C4-2B (cell line): ENCODE results near the gene NTRK3.
A peak's percentile ranks its signal among the peaks of the same experiment; 100 is the strongest.
"Not testable (repeated sequence)": the region's sequence is repeated elsewhere in the genome, so short reads cannot be mapped to it uniquely, and the experiment has no call there.

ENCODE experiments used
- H3K27ac ChIP-seq: fragments of 450-650 bp; 2 replicates; pipeline ENCODE4 v1.5.1; 2017
- CTCF ChIP-seq: fragments of 450-650 bp; conservative IDR thresholded peaks from 2 replicates; pipeline ENCODE4 v1.5.1; 2017; ENCODE audit warnings: mild to moderate bottlenecking
- ZFX ChIP-seq: fragments of 450-650 bp; IDR thresholded peaks from 2 replicates; pipeline ENCODE4 v1.6.1; 2017

NTRK3 gene

DNA sequence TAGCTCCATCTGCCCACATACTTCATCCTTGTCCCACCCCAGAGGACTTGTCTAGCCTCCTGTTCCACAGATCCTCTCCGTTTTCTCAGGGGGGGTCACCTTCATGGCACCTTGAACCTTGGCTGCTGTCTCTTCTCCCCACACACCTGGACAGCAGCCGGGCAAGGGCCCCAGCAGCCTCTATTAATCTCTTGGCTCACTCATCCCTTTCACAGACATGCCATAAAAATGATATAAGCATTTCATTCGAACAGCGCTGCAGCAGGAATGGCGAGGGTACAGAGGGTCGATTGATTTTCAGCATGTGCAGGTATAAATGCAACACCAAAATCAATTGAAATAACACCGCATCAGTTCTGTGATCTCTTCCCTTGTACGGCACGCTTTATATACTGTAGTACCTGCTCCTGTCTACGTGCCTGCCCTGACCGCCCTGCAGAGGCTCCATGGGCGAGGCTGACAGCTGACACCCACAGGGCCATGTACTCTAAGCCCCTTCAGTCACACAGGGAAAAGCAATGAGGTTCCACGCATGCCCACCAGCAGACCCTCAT lies 209.9 kb downstream of the NTRK3 start:
- H3K27ac ChIP-seq, result no peak overlapping the region
- TF ChIP-seq ZFX (no peak), CTCF (no peak)

GRCh38 chr15:88043396-88043795 lies 213.1 kb downstream of the NTRK3 start:
- TF ChIP-seq CTCF (no peak), ZFX (no peak)

GRCh38 chr15:88042047-88042446 lies 214.5 kb downstream of the NTRK3 start:
- no peak for TF ChIP-seq ZFX
- no peak for TF ChIP-seq CTCF
- peak overlapping the region; percentile 82 for H3K27ac ChIP-seq

More at GRCh38 chr15:88043396-88043795, 213.1 kb downstream of the NTRK3 start:
- H3K27ac ChIP-seq, result peak overlapping the region; percentile 82; the same call in 1 of the 2 replicates

DNA sequence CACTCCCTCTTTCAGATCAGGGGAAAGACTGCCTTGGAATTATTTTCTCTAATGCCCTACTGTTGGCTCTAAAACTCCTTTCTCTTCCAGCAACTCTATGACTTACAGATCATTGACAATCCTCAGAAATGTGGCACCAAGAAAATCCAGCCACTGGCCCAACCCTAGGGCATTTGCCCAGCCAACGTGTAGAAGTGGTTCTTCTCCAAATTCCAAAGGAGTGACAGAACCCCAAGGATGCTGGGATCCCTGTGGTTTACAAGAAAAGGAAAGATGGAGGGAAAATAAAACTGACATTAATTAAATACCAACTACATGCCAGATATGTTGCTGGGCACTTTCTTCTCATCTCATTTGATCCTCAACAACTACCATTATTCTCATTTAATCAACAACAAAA lies 216.0 kb downstream of the NTRK3 start:
- TF ChIP-seq CTCF (no peak), ZFX (no peak)
- peak overlapping the region; percentile 82 for H3K27ac ChIP-seq

DNA sequence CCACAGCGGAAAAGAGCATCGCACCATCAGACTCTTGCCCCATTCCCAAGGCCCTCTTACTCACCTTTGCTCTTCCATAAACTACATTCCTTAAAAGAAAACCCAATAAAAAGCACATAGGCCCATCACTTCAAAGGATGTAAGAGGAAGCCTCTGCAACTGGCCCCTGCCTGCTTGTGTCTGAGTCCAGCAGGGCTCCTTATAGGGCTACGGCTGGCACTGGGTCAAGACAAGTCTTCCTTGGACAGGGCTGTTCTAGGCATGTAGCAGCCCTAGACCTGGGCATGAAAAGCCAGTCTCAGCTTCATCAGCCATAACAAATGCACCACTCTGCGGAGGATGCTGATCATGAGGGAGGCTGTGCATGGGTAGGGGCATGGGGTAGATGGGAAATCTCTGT lies 218.3 kb downstream of the NTRK3 start:
- peak overlapping the region; percentile 13; the same call in 1 of the 2 replicates for H3K27ac ChIP-seq
- TF ChIP-seq ZFX (no peak), CTCF (no peak)

DNA sequence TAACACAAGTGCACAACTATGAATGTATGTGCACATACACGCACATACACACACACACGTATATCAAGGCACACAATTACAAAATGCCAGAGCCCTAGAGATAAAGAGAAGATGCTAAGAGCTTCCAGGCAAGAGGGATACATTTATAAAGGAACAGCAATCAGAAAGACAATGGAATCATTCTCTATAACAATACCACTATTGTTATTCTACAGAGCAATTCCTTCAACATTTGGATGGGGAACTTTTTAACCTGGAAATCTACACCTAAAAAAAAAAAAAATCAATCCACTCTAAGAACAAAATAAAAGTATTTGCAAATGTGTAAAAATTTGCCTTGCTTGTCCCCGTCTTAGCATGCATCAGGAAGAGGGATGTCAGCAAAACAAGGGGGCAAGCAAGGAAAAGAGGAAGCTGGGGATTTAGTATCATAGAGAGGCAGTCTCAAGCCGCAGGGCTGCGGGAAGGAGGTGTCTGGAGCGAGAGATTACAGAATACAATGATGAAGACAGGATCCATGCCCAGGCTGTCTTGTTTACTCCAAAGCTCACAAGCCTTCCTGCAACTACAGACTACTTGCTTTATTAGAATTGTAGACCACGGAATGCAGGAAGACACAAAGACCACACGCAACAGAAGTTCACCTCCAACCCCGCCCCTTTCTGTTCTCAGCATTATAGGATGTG lies 220.2 kb downstream of the NTRK3 start:
- TF ChIP-seq CTCF (no peak), ZFX (no peak)

DNA sequence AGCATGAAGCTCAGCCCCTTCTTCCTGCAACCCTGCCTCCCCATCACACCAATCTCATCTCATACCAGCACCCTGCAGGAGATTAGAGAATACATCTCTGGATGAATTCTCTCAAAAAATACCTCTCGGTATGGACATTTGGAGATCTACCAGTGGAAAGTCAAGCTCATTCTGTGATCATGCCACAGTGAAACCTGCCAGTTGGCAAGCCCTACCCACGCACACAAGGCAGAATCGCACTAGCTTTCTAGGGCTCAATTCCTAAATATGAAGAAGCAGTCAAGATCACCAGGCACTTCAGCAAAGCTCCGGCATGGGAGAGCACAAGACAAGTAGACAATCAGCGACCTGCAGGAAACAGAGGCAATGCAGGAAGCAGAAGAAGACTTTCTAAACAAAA lies 221.2 kb downstream of the NTRK3 start:
- no peak overlapping the region for H3K27ac ChIP-seq
- TF ChIP-seq ZFX (no peak), CTCF (no peak)

More for the DNA sequence above, 220.2 kb downstream of the NTRK3 start:
- no peak overlapping the region for H3K27ac ChIP-seq

DNA sequence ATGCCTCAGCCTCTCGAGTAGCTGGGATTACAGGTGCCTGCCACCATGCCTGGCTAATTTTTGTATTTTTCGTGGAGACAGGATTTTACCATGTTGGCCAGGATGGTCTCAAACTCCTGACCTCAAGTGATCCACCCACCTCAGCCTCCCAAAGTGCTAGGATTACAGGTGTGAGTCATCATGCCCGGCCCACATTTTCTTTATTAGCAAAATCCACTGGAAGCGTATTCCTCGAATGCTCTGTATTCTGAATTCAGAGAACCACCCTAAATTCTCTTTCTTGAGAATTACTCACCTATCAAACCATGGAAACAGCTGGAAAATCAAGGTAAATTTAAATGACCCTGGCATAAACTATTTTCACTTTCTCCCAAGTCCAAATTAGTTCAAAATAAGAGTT lies 223.1 kb downstream of the NTRK3 start:
- not testable (repeated sequence) for H3K27ac ChIP-seq
